Endothelial cell of hepatic sinusoid (primary cell): ENCODE data around the gene ZBTB9.

Source experiments
- in situ Hi-C: cut with HindIII; loops from 2 replicates; pipeline ENCODE4 v1.10.0; 2017; ENCODE audit warnings: low sequenced_read_pairs

Gene ZBTB9, protein sequence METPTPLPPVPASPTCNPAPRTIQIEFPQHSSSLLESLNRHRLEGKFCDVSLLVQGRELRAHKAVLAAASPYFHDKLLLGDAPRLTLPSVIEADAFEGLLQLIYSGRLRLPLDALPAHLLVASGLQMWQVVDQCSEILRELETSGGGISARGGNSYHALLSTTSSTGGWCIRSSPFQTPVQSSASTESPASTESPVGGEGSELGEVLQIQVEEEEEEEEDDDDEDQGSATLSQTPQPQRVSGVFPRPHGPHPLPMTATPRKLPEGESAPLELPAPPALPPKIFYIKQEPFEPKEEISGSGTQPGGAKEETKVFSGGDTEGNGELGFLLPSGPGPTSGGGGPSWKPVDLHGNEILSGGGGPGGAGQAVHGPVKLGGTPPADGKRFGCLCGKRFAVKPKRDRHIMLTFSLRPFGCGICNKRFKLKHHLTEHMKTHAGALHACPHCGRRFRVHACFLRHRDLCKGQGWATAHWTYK

DNA sequence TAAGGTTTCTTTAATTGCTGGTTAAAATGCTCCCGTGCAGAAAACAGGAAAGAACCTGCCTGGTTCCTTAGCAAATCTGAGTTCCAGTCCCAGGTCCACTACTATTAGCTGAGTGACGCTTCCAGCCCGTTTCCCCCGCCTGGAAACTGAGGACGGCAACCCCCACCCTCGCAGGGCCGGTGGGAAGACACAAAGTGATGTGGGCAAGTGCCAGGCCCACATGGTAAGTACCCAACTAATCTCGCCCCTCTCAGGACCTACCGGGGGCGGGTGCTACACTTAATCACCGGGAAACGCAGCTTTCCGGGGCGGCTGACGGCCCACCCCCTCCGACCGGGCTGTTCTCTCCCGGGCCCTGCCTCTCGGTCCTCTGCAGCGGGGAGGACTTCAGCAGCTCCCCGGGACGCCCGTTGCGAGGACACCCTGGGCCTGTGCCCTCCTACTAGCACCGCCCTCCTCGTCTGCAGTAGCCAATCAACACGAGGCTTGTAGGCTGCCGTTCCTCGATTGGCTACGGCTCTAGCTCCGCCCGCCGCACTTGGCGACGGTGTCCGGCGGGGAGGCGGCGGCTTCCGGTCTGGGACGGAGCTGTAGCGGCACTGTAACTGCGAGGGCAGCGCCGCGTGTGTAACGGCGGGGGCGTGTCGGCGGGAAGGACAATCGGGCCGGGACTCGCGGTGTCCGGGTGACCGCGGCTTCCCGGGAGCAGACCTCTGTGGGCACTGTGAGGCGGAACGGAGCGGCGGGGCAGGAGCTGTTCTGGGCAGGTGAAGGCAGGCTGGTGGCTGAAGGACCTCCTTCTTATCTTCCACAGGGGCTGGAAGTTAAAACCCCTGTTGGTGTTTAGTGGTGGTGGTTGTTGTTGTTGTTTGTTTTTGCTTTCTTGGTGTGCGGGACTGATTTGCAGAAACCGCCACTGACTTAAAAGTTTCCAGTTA lies at the start of gene ZBTB9:
TSS of gene ZBTB9 (plus strand) at position 568 of the 938 bp plus-strand sequence. CDS start 525 bp downstream, outside the sequence.
- in situ Hi-C loops, result loop anchor here (10.0 kb wide), 1 partner anchor 51 kb away; no protein-coding TSS in a partner anchor

DNA sequence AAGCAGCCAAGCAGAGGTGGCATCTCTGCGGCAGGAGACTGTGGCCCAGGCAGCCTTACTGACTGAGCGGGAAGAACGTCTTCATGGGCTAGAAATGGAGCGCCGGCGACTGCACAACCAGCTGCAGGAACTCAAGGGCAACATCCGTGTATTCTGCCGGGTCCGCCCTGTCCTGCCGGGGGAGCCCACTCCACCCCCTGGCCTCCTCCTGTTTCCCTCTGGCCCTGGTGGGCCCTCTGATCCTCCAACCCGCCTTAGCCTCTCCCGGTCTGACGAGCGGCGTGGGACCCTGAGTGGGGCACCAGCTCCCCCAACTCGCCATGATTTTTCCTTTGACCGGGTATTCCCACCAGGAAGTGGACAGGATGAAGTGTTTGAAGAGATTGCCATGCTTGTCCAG lies 49.5 kb upstream of the ZBTB9 start:
- in situ Hi-C loops, result no loop called here

DNA sequence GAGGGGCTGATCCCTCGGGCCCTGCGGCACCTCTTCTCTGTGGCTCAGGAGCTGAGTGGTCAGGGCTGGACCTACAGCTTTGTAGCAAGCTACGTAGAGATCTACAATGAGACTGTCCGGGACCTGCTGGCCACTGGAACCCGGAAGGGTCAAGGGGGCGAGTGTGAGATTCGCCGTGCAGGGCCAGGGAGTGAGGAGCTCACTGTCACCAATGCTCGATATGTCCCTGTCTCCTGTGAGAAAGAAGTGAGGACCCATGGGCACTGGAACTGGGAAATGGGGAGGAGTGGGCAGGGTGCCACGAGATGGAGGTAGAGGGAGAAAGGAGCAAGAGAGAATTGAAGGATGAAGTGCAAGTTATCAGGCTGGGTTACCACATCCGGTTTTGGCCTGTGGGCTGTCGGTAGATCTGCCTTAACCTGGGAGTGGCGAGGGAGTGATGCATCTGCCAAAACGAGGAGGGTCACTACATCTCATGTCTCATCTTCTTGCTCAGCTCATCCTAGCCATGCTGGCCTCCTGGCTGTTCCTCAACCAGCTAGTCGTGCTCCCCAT lies 48.9 kb upstream of the ZBTB9 start:
- in situ Hi-C loops, result no loop called here

DNA sequence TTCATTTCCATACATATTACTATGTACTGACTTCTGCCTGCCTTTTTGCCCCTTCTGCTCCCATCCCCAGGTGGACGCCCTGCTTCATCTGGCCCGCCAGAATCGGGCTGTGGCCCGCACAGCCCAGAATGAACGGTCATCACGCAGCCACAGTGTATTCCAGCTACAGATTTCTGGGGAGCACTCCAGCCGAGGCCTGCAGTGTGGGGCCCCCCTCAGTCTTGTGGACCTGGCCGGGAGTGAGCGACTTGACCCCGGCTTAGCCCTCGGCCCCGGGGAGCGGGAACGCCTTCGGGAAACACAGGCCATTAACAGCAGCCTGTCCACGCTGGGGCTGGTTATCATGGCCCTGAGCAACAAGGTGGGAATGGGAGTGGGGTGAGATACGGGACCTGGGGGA lies 48.2 kb upstream of the ZBTB9 start:
- in situ Hi-C loops, result no loop called here

DNA sequence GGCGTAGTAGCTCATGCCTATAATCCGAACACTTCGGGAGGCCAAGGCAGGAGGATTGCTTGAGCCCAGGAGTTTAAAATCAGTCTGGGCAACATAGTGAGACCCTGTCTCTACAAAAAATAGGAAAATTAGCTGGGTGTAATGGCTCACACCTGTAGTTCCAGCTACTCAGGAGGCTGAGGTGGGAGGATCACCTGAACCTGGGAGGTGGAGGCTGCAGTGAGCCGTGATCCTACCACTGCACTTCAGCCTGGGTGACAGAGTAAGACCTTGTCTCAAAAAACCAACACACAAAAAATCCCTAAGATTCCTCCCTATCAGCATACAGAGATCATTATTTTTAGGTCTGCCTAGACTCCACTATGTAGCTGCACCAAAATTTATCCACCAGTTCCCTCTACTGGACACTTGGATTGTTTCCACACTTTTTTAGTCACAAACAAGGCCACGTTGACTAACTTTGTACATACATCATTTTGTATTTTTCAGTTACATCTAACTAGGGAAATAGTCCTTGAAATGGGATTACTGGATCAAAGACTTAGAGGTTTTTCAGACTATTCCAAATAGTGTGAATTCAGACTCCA lies 47.2 kb upstream of the ZBTB9 start:
- in situ Hi-C loops, result no loop called here

DNA sequence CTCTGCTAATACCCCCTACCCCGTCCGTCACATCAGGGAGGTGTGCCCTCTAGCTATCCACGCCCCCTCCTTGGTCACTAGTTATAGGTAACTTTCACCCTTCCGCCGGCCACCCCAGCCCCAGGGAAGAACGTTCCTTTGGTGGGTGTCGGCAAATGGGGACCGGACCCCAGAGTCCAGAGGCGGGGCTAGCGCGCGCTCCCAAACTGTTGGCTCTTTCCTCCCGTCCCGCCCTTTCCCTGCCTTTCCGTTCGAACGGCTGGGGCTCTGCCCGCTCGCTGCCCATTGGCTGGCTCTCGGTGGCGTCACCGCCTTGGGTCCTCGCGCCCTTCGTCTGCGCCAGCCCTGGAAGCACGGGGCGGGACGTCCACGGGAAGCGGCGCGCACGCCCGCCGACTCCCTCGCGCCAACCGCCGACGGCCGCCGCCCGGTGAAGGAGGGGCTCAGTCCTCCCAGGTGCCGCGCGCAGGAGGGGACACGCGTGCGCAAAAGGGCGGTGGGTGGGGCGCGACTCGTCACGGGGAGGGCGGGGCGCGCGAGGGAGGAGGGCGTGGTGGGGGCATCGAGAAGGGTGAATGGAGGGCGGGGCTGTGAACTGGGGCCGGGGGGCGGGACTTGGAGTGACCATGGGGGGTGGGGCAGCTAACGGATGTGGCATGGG lies 44.2 kb upstream of the ZBTB9 start:
- in situ Hi-C loops, result no loop called here

DNA sequence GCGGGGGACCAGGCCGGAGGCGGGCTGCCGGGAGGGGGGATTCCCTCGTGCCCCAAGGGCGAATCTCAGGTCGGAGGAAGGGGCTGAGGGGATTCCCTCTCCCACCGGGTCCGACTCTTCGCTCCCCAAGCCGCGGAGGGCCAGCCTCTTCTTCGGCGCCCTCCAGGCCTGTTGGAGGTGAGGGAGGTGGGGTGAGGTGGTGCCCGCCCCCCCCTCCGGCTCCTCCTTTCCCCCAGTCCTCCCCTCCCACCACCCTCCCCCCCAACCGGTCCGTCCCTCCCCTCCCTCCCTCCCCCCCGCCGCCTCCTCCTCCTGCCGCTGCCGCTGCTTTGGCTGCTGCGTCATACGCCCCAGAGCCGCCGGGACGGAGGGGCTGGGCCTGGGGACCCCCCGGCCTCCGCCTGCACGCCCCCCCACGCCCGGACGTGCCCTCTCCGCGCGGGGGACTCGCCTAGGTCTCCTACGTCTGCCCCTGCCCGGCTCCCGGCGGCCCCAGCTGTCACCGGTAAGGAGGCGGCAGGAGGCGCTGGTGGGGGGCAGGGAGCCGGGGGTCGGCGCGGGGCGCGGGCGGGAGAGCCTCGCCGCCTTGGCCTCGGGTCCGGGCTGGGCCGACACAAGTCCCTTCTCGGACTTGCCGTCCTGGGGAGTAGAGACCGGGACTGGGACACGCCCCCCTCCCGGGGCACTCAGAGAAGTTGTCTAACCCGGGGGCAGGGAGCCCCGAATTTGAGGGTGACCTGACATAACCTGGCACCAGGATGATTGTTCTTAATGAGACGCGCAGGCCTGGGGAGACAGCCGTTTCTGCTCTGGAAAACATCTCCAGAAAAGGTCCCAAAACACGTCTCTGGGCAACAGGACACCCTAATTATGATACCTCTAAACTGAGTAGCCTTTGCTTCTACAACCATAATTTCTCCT lies 43.4 kb upstream of the ZBTB9 start, which contains the start of gene PHF1:
TSS of gene PHF1 (plus strand) at position 304 of the 921 bp plus-strand sequence. CDS start 1,250 bp downstream, outside the sequence.
- in situ Hi-C loops, result no loop called here

DNA sequence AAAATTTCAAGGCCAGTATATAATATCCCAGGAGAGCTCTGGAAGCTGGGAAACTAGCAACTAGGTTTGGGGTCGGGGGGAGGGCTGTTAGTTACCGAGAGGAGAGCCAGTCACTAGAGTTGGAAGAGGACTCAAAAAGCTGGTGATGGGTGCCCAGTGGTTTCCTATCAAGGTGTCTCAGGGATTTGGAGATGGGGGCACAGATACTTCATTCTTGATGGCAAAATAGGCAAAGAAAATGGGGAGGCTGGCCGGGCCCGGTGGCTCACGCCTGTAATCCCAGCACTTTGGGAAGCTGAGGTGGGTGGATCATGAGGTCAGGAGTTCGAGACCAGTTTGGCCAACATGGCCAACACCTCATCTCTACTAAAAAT lies 42.8 kb upstream of the ZBTB9 start:
- in situ Hi-C loops, result no loop called here

DNA sequence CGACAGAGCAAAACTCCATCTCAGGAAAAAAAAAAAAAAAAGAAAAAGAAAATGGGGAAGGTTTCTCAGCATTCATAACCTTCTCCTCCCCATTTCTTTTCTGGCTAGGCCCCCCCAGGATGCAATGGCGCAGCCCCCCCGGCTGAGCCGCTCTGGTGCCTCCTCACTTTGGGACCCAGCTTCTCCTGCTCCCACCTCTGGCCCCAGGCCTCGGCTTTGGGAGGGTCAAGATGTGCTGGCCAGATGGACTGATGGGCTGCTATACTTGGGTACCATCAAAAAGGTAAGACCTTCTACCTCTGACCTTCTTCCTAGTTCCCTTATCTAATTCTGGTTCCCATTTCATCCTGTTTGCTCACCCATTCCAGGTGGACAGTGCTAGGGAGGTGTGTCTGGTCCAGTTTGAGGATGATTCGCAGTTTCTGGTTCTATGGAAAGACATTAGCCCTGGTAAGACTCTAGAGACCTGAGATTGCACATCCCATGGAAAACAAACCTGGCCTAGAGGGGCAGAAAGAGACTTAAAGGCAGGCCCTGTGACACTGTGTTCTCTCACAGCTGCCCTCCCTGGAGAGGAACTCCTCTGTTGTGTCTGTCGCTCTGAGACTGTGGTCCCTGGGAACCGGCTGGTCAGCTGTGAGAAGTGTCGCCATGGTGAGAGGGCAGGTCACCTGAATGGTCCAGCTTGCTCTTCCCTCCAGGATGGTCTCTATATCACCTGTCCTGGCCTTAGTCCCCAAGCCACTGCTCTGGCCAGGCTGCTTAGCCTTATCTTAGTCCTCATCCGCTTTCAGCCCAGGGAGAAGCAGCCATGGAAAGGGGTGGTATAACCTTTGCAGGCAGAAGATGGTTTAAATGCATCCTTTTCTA lies 42.0 kb upstream of the ZBTB9 start:
- in situ Hi-C loops, result no loop called here

DNA sequence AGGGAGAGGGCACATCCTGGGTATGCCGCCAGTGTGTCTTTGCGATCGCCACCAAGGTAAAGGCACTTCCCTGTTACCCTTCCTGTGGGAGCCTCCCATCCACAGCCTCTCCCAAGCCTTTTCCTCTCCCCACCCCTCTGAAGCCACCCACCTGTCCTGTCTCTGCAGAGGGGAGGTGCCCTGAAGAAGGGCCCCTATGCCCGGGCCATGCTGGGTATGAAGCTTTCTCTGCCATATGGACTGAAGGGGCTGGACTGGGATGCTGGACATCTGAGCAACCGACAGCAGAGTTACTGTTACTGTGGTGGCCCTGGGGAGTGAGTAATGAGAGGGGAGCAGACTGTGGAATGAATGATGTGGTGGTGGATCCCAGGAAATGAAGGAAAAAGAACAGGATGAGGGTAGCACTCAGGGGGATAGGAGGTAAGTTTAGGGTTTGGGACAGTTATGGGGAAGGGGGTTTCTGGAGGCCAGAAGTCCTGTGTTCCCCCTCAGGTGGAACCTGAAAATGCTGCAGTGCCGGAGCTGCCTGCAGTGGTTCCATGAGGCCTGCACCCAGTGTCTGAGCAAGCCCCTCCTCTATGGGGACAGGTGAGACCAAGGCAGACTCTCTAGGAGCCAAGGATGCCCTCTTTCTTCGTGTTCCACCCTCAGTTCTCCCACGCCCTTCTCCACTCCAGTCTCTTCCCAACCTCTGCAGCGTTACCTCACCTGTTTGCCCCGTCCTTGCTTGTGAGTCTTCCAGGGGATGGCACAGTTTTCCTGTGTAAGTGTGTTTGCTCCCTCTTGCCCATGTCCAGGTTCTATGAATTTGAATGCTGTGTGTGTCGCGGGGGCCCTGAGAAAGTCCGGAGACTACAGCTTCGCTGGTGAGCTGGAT lies 40.9 kb upstream of the ZBTB9 start:
- in situ Hi-C loops, result no loop called here

DNA sequence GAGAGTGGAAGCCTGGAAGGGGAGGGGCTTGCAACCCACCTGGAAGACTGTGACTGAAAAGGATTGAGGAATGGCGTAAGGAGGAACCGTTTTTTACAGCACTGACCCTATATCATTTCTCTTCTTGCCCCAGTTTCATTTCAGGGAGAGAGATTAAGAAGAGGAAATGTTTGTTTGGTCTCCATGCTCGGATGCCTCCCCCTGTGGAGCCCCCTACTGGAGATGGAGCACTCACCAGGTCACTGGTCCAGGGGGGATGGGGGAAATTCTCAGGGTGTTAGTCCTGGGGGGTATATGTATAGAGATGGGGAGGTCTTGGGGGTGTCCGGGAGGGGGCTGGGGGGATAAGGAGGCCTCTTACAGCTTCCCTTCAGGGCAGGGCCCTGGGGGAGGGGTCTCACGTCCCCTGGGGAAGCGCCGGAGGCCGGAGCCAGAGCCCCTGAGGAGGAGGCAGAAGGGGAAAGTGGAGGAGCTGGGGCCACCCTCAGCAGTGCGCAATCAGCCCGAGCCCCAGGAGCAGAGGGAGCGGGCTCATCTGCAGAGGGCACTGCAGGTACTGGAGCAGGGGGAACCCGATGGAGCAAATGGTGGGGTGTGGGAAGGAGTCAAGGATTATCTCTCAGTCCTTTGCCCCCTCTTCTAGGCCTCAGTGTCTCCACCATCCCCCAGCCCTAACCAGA lies 39.6 kb upstream of the ZBTB9 start:
- in situ Hi-C loops, result no loop called here

DNA sequence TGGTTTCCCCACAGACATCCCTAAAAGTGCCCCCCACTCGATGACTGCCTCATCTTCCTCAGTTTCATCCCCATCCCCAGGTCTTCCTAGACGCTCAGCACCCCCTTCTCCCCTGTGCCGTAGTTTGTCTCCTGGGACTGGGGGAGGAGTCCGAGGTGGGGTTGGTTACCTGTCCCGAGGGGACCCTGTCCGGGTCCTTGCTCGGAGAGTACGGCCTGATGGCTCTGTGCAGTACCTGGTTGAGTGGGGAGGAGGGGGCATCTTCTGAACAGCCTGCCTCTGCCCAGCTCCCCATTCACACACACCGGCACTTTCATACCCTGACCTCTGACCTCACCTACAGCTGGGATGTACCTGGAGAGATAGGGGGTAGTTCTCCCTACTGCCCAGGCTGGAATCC lies 38.5 kb upstream of the ZBTB9 start:
- in situ Hi-C loops, result no loop called here

DNA sequence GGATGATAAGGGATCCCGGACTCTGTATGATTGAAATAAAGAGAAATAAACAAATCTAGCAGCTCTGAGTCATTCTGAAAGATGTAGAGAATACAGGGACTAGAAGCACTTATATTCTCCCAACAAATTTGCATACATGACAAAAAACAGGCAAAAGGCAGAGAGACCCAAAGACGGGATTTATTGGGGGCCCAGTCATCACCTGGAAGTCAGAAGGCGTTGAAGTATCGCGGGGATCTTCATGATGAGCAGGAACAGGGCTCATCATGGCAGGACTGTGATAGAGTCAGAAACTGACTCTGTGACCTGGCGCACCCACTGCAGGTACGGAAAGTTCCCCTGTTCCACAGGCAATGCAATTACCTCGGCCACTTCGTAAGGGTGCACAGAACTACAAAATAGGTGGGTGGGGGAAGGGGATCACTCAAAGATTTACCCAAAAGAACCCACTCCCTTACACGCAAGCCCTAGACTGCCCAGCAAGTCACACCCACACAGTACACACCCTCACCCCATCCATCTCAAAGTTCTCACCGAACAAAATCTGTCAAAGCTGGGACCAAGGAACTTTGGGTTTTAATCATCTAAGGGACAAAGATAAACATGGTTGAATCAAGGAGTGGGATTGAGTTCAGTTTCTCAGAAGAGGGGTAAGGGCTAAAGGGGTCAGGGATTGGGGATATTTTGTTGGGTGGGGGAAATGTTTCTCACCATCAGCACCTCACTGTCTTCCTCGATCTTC lies 37.8 kb upstream of the ZBTB9 start:
- in situ Hi-C loops, result no loop called here

DNA sequence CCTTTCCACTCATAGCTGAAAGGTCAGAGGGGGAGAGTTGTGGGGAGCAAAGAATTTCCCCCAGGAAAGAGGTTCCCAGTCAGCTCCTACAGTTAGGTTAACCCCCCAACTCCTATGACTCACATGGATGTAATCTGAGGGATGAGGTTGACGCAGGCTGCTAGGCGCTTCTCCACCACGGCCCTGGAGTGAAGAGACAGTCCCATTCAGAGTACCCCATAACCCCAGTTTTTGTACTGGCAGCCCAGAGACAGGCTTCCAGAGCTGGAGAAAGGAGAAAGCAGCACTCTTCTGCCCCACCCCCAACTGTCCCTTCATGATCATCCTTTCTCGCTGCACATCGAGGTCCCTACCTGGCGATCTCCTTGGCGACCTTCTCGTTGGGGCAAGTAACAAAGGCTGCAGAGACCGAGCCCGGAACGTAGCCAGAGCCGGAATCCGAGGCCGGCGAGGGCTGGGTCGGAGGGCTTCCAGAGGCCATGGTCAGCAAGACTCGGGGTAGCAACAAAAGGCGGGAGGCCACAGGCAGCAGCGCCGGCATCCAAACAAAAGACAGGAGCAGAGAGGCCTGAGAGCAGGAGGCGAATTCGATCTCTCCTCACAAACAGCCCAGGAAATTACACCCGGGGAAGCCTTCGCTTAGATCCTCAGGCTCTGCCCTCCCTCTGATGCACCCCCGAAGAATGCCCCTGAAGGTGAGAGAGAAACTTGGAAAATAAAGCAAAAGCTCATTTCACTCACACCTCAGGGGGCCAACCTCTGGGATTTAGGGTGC lies 37.1 kb upstream of the ZBTB9 start:
- in situ Hi-C loops, result no loop called here

DNA sequence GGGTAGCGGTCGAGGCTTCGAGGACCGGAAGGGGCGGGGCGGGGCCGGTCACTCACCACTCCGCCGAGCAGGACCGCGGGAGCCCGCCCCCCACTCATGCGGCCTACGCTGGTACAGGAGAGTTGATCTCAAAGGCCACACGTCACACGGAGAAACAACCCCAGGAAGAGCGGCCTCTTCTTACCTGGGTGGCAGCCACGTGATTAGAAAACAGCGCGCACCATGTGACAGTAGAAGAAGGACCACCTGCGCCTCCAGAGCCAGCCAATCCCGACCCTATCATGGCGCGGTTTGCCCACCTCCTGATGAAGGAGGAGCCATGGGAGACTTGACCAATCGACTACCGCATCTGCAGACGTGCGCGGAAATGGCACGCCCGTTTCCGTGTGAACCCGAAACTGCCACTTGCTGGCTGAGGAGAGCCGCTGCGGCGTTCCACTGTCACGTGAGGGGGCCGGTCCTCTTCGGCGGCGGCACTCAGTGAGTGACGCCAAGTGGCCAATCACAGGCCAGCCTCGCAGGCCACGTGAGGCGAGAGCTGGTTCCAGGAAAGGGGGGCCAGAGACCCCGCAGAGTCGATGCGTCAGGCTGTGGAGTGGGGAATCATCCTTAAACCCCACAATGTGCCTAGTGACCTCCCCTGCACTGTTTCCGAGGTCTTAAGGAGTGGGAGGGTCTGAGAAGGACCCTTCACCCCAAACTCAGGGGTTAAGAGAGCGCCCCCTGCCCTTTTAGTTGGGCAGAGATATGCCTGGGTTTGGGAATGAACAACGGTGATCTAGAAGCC lies 36.3 kb upstream of the ZBTB9 start, which contains the start of gene CUTA:
TSS of gene CUTA (minus strand) at position 205 of the 787 bp plus-strand sequence. CDS start at position 98, 107 bp downstream.
- in situ Hi-C loops, result no loop called here
